Panc1 (cell line): ENCODE data around the gene KRTAP5-9.
"Not testable (repeated sequence)": the region's sequence is repeated elsewhere in the genome, so short reads cannot be mapped to it uniquely, and the experiment has no call there.

ENCODE experiments used
- CTCF ChIP-seq: fragments of 450-650 bp; IDR thresholded peaks from 2 replicates; pipeline ENCODE4 v1.5.1; 2017; ENCODE audit warnings: mild to moderate bottlenecking
- REST ChIP-seq, 2 experiments: IDR thresholded peaks; 2 replicates each; pipeline ENCODE4 v1.6.1; 2011 to 2012; ENCODE audit warnings: low read depth in 2 of 2, control low read depth in 1 of 2, low read length in 1 of 2, mild to moderate bottlenecking in 1 of 2, moderate library complexity in 1 of 2; ENCODE audit not compliant: insufficient read depth in 1 of 2
- SIN3A ChIP-seq: IDR thresholded peaks from 2 replicates; pipeline ENCODE4 v1.6.1; 2012; ENCODE audit warnings: low read depth, mild to moderate bottlenecking, low read length, moderate library complexity, borderline replicate concordance; ENCODE audit not compliant: insufficient read depth

- TF ChIP-seq CTCF: peak; percentile 47
- not testable (repeated sequence) for TF ChIP-seq REST (IDR thresholded peaks at IDR 0.05; ENCODE audit: insufficient read depth in 1 of 2, low read depth in 2 of 2, low read length in 1 of 2); SIN3A
Observed at GRCh38 chr11:71588822-71589545, 40.8 kb downstream of the KRTAP5-9 start.
